MCF 10A (cell line): ENCODE data around the gene DUSP22. TPM values are rescaled to one million over a fixed set of nuclear protein-coding genes. Genes with fewer than 3 reads are reported as not detected.
"Not testable (repeated sequence)": the region's sequence is repeated elsewhere in the genome, so short reads cannot be mapped to it uniquely, and the experiment has no call there.

Experiments used
- Bru-seq: library from RNA; stranded (reverse); fragments of 400-500 nt; gene quantifications from one replicate; lab custom pipeline; 2021; lab: Mats Ljungman, UMichigan
- BruChase-seq, 2 experiments: library from RNA; stranded (reverse); fragments of 400-500 nt; gene quantifications; one replicate each; lab custom pipeline; 2021; lab: Mats Ljungman, UMichigan
- BruUV-seq: library from RNA; stranded (reverse); fragments of 400-500 nt; replicated peaks from 2 replicates; lab custom pipeline; 2021; lab: Mats Ljungman, UMichigan
- CTCF ChIA-PET: fragments of 300-600 bp; sonication (Branson Sonifier 250); formaldehyde crosslinking; extraction: SDS; loops from one replicate; lab custom pipeline; 2021; ENCODE audit warnings: antibody characterized with exemption, inconsistent platforms; lab: Yijun Ruan, JAX
- POLR2A ChIA-PET: fragments of 300-600, 350-650 bp; sonication (Branson Sonifier 250); formaldehyde crosslinking; extraction: SDS; loops from one replicate; lab custom pipeline; 2020; ENCODE audit warnings: antibody characterized with exemption, inconsistent platforms; lab: Yijun Ruan, JAX
- DNase-seq: peaks from one replicate; pipeline ENCODE4 v3.0.0-alpha.2; 2018; ENCODE audit not compliant: unreplicated experiment
- H3K27ac Mint-ChIP-seq: one replicate; pipeline ENCODE4 v1.8.0; 2022; ENCODE audit warnings: mild to moderate bottlenecking, low read depth, mixed read lengths; ENCODE audit not compliant: unreplicated experiment
- H3K27me3 Mint-ChIP-seq: one replicate; pipeline ENCODE4 v1.8.0; 2022; ENCODE audit warnings: mixed read lengths; ENCODE audit not compliant: insufficient read depth, unreplicated experiment
- H3K36me3 Mint-ChIP-seq: one replicate; pipeline ENCODE4 v1.8.0; 2022; ENCODE audit warnings: mild to moderate bottlenecking, moderate library complexity, mixed read lengths; ENCODE audit not compliant: insufficient read depth, unreplicated experiment
- H3K4me1 Mint-ChIP-seq: one replicate; pipeline ENCODE4 v1.8.0; 2022; ENCODE audit warnings: mixed read lengths; ENCODE audit not compliant: insufficient read depth, unreplicated experiment
- H3K4me3 Mint-ChIP-seq: one replicate; pipeline ENCODE4 v1.8.0; 2022; ENCODE audit warnings: mild to moderate bottlenecking, moderate library complexity, mixed read lengths; ENCODE audit not compliant: unreplicated experiment
- H3K9me3 Mint-ChIP-seq: one replicate; pipeline ENCODE4 v1.8.0; 2022; ENCODE audit warnings: mixed read lengths; ENCODE audit not compliant: unreplicated experiment
- intact Hi-C: fragments of 100-400 bp; cut with micrococcal nuclease; formaldehyde crosslinking; loops from 2 replicates; pipeline ENCODE4 v1.14.1; 2022
- long read RNA-seq: library from polyadenylated mRNA; stranded (forward); transcript quantifications from one replicate; pipeline ENCODE4 v2.0.0, GENCODE V29; 2022
- total RNA-seq: library from RNA; stranded (reverse); gene quantifications from 2 replicates; pipeline ENCODE4 v1.2.3, GENCODE V29; 2022
- TF ChIP-seq, protein P1 (sequence below): fragments of 200-600 bp; IDR thresholded peaks from one replicate; pipeline ENCODE4 v1.8.0; 2022; ENCODE audit warnings: antibody characterized with exemption, mild to moderate bottlenecking; ENCODE audit not compliant: unreplicated experiment

Gene DUSP22, protein sequence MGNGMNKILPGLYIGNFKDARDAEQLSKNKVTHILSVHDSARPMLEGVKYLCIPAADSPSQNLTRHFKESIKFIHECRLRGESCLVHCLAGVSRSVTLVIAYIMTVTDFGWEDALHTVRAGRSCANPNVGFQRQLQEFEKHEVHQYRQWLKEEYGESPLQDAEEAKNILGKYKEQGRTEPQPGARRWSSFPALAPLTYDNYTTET
- total RNA-seq (29.4 and 40.7 TPM in 2 replicates), Bru-seq, nascent RNA (percentile 75 among the genes with signal in this experiment), BruChase-seq, experiment 1, labeled RNA remaining after a 6-hour chase (percentile 71 among the genes with signal in this experiment), BruChase-seq, experiment 2, labeled RNA remaining after a 2-hour chase (percentile 66 among the genes with signal in this experiment)
- long read RNA-seq, transcript DUSP22-202 (7 exons, 3,098 nt): minor isoform, 14 of 63 reads
- long read RNA-seq, transcript DUSP22-208 (6 exons, 1,166 nt): major isoform, 18 of 63 reads
- long read RNA-seq, transcript DUSP22-207 (7 exons, 587 nt): minor isoform, 6 of 63 reads
- long read RNA-seq, transcript DUSP22-201 (8 exons, 1,485 nt): minor isoform, 17 of 63 reads
- long read RNA-seq, partial matches to known transcripts: 3 of 63 reads
- long read RNA-seq, other reads (novel, unspliced or antisense): 5 of 63 reads

DNA sequence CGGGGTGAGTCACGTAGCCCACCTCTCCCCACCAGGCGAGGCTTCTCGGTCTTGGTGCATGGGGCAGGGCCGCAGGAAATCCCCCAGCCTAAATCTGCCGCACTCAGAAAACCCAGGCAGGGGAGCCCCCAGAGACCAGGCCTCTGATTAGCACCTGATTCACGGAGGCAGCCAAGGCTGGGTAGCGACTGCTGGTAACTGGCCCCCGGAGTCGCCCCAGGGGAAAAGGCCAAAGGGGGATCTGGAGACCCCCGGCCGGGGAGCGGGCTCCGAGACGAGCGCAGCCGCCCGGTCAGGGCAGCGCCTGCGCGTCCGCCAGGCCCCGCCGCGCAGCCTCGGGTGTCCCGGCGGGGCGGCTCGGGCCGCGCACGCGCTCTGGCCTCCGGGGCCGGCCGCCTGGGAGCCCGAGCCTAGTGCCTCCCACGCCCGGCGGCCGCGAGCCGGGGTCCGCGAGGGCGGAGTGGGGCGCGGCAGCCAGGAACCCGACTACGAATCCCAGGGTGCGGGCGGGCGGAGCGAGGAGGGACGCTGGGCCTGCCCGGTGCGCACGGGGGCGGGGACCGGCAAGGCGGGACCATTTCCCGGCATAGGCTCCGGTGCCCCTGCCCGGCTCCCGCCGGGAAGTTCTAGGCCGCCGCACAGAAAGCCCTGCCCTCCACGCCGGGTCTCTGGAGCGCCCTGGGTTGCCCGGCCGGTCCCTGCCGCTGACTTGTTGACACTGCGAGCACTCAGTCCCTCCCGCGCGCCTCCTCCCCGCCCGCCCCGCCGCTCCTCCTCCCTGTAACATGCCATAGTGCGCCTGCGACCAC is at the start of gene DUSP22:
Gene DUSP22, plus strand, starts transcription at position 791 of the 809 bp plus-strand sequence. CDS start 53 bp downstream, outside the sequence.
- Mint-ChIP-seq H3K9me3 (no peaks in the 10 kb centered on the region), H3K27ac (peak within 1 kb of the TSS; percentile 96)
- intact Hi-C loops: loop anchor here (1.0 to 10.0 kb wide), 5 partner anchors 67 to 260 kb away; no protein-coding TSS in a partner anchor

DNA sequence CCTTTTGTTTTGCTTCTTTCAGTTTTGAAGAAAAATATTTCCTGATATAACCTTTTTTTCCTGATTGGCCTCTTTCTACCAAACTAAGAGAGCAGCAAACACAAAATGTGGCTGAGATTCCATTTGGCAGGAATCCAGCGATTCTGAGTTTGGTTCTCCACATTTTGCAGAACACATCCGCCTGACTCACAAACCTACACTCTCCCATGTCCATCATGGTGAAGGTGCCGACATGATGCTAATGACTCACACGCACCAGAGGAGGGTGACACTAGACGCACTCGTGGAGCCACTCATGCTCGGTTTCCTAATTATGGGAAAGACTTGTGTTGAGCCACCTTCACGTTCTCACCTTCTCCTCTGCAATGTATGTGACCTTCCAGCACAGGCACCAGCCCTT is 45.9 kb upstream of the DUSP22 start:
- Mint-ChIP-seq H3K36me3 (no peaks in the 10 kb centered on the region), H3K27ac (peak overlapping the region; percentile 55), H3K27me3 (no peaks in the 10 kb centered on the region), H3K4me1 (peaks cover 20% of the 10 kb centered on the region), H3K4me3 (no peak overlapping the region), H3K9me3 (peaks cover 12% of the 10 kb centered on the region)
- CTCF ChIA-PET: no interaction called here
- DNase-seq: peak; percentile 87
- intact Hi-C loops: no loop called here
- POLR2A ChIA-PET: no interaction called here
- TF ChIP-seq, protein P1, sequence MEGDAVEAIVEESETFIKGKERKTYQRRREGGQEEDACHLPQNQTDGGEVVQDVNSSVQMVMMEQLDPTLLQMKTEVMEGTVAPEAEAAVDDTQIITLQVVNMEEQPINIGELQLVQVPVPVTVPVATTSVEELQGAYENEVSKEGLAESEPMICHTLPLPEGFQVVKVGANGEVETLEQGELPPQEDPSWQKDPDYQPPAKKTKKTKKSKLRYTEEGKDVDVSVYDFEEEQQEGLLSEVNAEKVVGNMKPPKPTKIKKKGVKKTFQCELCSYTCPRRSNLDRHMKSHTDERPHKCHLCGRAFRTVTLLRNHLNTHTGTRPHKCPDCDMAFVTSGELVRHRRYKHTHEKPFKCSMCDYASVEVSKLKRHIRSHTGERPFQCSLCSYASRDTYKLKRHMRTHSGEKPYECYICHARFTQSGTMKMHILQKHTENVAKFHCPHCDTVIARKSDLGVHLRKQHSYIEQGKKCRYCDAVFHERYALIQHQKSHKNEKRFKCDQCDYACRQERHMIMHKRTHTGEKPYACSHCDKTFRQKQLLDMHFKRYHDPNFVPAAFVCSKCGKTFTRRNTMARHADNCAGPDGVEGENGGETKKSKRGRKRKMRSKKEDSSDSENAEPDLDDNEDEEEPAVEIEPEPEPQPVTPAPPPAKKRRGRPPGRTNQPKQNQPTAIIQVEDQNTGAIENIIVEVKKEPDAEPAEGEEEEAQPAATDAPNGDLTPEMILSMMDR: no peak
- BruUV-seq: no TSS peak

More for the DNA sequence above, at the start of gene DUSP22:
- TF ChIP-seq, protein P1: no peak
- DNase-seq: peak; percentile 91
- no peaks in the 10 kb centered on the region for H3K27me3 Mint-ChIP-seq
- peaks cover 11% of the 10 kb centered on the region for H3K36me3 Mint-ChIP-seq
- peaks cover 38% of the 10 kb centered on the region for H3K4me1 Mint-ChIP-seq
- POLR2A ChIA-PET: interaction anchor here (1.0 to 2.6 kb wide), 9 partner anchors 14 to 75 kb away, joined by 3 to 27 read pairs (median 3); no protein-coding TSS in a partner anchor
- BruUV-seq: no TSS peak
- H3K4me3 Mint-ChIP-seq: peak within 1 kb of the TSS; percentile 91
- CTCF ChIA-PET: interaction anchor here (1.4 kb wide), 1 partner anchor 103 kb away, joined by 3 read pairs; no protein-coding TSS in a partner anchor

DNA sequence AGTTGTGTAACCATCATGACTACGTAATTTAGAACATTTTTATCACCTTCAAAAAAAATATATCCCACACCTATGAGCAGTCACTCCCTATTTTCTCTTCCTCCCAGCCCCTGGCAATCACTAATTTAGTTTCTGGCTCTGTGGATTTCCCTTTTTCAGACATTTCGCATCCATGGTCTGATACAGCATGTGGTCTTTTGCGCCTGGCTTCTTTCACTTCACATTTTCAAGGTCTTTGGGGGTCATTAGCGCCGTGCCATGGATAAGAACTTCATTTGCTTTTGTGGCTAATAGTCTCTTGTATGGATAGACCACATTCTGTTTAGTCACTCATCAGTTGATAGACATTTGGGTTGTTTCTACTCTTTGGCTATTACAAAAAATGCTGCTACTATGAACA is 44.9 kb upstream of the DUSP22 start:
- TF ChIP-seq, protein P1: no peak
- POLR2A ChIA-PET: no interaction called here
- no peak for DNase-seq
- Mint-ChIP-seq H3K4me3 (no peak overlapping the region), H3K27ac (no peak overlapping the region), H3K4me1 (peaks cover 29% of the 10 kb centered on the region), H3K36me3 (no peaks in the 10 kb centered on the region), H3K27me3 (no peaks in the 10 kb centered on the region), H3K9me3 (peaks cover 12% of the 10 kb centered on the region)
- CTCF ChIA-PET: no interaction called here
- BruUV-seq: no TSS peak
- intact Hi-C loops: no loop called here

DNA sequence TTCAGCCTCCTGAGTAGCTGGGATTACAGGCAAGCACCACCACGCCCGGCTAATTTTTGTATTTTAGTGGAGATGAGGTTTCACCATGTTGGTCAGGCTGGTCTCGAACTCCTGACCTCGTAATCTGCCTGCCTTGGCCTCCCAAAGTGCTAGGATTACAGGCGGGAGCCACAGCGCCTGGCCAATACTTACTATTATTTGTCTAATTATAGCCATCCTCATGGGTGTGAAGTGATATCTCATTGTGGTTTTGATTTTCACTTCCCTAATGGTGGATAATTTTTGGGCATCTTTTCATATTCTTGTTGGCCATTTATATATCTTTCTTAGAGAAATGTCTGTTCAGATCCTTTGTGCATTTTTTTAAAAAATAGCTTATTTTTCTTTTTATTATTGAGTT is 44.2 kb upstream of the DUSP22 start:
- H3K27ac Mint-ChIP-seq, H3K4me3 Mint-ChIP-seq, H3K27me3 Mint-ChIP-seq, DNase-seq, H3K36me3 Mint-ChIP-seq, BruUV-seq, intact Hi-C loops: not testable (repeated sequence)
- POLR2A ChIA-PET: interaction anchor here (0.9 kb wide), 1 partner anchor 12 kb away, joined by 4 read pairs; no protein-coding TSS in a partner anchor
- H3K4me1 Mint-ChIP-seq: peaks cover 29% of the 10 kb centered on the region
- H3K9me3 Mint-ChIP-seq: peaks cover 12% of the 10 kb centered on the region
- CTCF ChIA-PET: interaction anchor here (0.7 to 0.9 kb wide), 2 partner anchors 11 to 1274 kb away, joined by 3 read pairs; no protein-coding TSS in a partner anchor
